GM21423 (cell line): ENCODE data around the gene HCAR2.
"Not testable (repeated sequence)": the region's sequence is repeated elsewhere in the genome, so short reads cannot be mapped to it uniquely, and the experiment has no call there.

Experiments
- ATAC-seq: cut with Tn5 transposase; IDR thresholded peaks from one replicate; pipeline ENCODE4 v1.9.1; 2021; ENCODE audit warnings: mild to moderate bottlenecking, moderate library complexity; ENCODE audit not compliant: unreplicated experiment

HCAR2 gene

GRCh38 chr12:122702890-122703611, at the start of gene HCAR2:
Gene HCAR2, minus strand, starts transcription at chr12:122703357. Its CDS starts 74 bp downstream, at chr12:122703283.
- not testable (repeated sequence) for ATAC-seq

- ATAC-seq, result peak; percentile 97
Measured at GRCh38 chr12:122752464-122753318, 49.5 kb upstream of the HCAR2 start, which contains the start of gene DENR. Gene DENR, plus strand, starts transcription at chr12:122752824. Its CDS starts 878 bp downstream, at chr12:122753702.

GRCh38 chr12:122750781-122751515, 47.8 kb upstream of the HCAR2 start:
- ATAC-seq, result not testable (repeated sequence)

- no peak for ATAC-seq
Measured at GRCh38 chr12:122749569-122750332, 46.6 kb upstream of the HCAR2 start.

- no peak for ATAC-seq
Measured at GRCh38 chr12:122747224-122748135, 44.3 kb upstream of the HCAR2 start.

GRCh38 chr12:122743895-122744525, 40.9 kb upstream of the HCAR2 start:
- ATAC-seq, result no peak

- no peak for ATAC-seq
Measured at GRCh38 chr12:122740351-122740750, 37.2 kb upstream of the HCAR2 start.

GRCh38 chr12:122738571-122738970, 35.4 kb upstream of the HCAR2 start:
- no peak for ATAC-seq

GRCh38 chr12:122732611-122733010, 29.5 kb upstream of the HCAR2 start:
- ATAC-seq, result no peak

- ATAC-seq, result no peak
Measured at GRCh38 chr12:122732170-122732569, 29.0 kb upstream of the HCAR2 start.

- no peak for ATAC-seq
Measured at GRCh38 chr12:122730215-122731014, 27.3 kb upstream of the HCAR2 start, which contains the start of gene HCAR1. Gene HCAR1, minus strand, starts transcription at chr12:122730844. Its CDS starts 505 bp downstream, at chr12:122730339.

- no peak for ATAC-seq
Measured at GRCh38 chr12:122729583-122730214, 26.5 kb upstream of the HCAR2 start.

- no peak for ATAC-seq
Measured at GRCh38 chr12:122726080-122726558, 23.0 kb upstream of the HCAR2 start.

GRCh38 chr12:122725452-122726079, 22.4 kb upstream of the HCAR2 start:
- ATAC-seq, result no peak

GRCh38 chr12:122724641-122725243, 21.6 kb upstream of the HCAR2 start:
- no peak for ATAC-seq

GRCh38 chr12:122722387-122722786, 19.2 kb upstream of the HCAR2 start:
- ATAC-seq, result no peak
